Pulmonary artery endothelial cell (primary cell): ENCODE data around the gene STRA6. TPM values are rescaled to one million over a fixed set of nuclear protein-coding genes. Genes with fewer than 3 reads are reported as not detected.

Experiments used
- DNase-seq: peaks from one replicate; pipeline ENCODE4 v3.0.0-alpha.2; 2011; ENCODE audit warnings: low read depth, low spot score
- total RNA-seq: library from RNA; depleted of rRNA; stranded (reverse); fragments of >200 nt; gene quantifications from 2 replicates; pipeline ENCODE4 v1.2.3, GENCODE V29; 2014

The STRA6 gene
- total RNA-seq, 1 donor from 2014 or later = not detected

DNA sequence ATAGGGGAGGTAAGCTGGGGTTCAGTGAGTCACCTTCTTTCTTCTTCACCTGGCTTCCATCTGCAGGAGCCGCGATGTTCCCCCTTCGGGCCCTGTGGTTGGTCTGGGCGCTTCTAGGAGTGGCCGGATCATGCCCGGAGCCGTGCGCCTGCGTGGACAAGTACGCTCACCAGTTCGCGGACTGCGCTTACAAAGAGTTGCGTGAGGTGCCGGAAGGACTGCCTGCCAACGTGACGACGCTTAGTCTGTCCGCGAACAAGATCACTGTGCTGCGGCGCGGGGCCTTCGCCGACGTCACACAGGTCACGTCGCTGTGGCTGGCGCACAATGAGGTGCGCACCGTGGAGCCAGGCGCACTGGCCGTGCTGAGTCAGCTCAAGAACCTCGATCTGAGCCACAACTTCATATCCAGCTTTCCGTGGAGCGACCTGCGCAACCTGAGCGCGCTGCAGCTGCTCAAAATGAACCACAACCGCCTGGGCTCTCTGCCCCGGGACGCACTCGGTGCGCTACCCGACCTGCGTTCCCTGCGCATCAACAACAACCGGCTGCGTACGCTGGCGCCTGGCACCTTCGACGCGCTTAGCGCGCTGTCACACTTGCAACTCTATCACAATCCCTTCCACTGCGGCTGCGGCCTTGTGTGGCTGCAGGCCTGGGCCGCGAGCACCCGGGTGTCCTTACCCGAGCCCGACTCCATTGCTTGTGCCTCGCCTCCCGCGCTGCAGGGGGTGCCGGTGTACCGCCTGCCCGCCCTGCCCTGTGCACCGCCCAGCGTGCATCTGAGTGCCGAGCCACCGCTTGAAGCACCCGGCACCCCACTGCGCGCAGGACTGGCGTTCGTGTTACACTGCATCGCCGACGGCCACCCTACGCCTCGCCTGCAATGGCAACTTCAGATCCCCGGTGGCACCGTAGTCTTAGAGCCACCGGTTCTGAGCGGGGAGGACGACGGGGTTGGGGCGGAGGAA is 69.6 kb downstream of the STRA6 start:
- DNase-seq = no peak

DNA sequence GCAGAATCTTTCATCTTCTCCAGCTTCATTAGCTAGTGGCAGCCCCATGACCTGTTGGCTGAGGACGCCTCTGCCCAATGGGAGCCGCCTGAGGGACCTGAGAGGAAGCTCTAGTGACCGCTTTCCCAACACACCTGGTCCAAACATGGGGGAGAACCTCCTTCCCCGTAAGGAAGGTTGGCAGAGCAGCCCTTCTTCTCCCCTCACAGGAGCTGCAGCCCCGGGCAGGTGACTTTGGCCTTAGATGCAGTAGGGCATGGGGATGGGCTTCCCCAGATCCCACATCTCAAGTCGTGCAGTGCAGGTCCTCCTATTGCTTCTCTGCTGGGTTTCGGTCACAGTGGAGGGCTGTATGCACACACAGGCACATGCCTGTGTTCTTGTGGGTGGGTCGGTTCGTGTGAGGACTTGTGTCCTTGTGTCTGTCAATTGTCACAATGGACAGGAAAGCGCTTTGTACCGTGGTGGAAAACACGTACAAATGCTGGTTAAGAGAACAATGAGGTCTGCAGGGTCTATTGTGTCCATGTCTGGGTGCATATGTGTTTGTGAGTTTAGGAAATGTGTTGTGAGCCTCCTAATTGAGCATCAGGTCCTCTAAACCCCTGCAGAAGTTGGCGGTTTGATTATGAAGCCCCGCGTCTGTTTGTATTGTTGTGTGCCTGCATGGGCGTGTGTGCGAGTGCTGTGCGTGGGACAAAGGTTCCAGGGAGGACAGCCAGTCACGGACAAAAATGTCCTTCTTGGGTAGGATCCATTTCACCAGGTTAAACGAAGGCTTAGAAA is 70.8 kb downstream of the STRA6 start:
- DNase-seq = no peak

DNA sequence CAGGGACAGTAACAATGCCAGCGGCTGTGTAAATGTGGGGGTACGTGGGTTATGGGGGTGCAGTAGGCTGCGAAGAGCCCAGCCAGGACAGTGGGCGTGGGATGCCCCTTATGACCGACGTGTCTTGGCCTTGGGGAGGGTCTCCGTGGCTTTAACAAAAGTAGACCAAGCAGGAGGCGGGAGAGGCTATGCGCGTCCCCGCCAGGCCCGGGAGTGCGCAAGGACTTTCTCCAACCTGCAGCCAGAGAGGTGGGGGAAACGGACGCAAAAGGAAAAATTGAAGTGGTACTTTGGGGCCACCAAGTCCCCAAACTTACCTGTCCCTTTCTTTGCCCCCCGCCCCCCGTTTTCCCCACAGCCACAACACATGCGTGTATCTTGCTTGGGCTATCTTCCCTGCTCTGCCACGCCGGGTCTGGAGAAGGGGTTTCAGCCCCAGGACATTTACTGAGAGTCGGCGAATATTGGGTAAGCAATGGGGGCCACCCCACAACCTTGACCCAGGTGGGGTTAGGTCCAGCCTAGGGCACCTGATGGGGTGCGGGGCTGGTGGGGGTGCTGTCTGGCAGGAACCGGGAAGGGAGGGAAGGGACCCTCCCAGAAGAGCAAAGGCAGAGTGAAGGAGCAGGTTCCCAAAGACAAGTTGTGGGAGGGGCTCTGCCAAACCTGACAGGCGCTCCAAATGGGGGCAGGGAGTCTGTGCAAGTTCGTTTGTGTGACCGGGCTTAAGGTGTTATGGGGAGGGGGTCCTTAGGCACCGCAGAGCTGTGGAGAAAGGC is 71.5 kb downstream of the STRA6 start:
- DNase-seq = no peak

DNA sequence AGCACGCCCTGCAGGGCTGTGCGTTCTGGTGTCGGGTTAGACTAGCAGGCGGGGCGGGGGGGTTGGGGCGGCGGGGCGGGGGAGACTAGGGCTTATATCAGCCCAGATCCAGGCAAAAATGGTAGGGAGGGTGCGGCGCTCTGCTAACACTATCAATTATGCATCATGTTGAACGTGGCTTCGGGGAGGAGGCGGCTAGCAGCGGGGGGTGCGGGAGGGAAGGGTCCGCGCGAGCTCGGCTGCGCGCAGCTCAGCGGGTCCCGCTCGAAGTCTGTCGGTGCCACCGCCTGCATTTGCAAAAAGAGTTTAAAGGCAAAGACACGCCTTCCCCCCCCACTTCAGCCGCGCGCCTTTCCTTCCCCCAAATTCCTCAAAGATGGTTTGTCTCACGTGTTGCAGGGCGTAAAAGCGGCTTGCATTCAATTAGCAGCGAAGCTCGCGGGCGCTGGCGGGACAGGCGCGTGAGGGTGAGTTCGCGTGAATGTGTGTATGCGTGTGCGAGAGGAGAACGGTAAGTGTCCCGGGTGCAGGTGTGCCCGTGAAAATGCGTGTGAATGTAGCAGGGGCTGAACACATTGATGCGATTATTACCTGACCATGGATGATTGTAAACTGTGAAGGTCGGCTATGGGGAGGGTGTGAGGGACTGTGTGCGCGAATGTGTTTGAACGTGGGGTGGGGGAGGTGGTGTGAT is 72.3 kb downstream of the STRA6 start, which contains the start of gene ISLR2:
ISLR2 (plus strand) TSS at position 432 of the 694 bp plus-strand sequence. CDS start 2,169 bp downstream, outside the sequence.
- DNase-seq = no peak

DNA sequence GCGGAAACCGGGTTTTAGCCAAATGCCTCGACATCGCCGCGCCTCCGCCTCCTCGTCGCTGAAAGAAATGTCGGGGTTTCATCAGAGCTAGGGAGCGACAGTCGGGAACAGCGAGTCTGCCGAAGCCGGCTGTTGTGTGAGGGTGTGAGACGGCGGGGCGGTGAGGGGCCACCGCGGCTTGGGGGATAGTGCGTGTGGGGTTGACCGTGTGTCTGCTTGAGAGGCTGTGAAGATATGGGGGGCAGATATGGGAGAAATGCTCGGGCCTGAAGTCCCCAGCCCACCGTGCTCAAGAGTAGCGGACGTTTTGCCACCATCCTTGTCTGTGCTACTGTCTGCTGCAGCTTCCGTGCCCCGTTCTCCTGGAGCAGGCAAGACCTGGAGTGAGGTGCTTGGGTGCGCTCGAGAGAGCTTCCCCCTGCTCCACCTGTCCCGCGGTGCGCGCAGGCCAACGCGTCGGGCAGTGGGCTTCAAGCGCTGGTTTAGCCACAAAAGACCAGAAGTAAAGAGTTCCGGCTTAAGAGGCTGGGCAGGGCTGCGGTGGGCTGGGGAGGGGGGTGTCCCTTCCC is 72.9 kb downstream of the STRA6 start:
- no peak for DNase-seq

Other genes starting within 250 kb of the STRA6 start
- 9.1 and 14.8 TPM in 2 replicates for gene STOML1, start 210.5 kb downstream of the STRA6 start, total RNA-seq
- 28.4 and 30.4 TPM in 2 replicates for gene PML, start 208.1 kb downstream of the STRA6 start, total RNA-seq
- gene GOLGA6A, start 120.2 kb downstream of the STRA6 start, total RNA-seq = not detected in 2 replicates
- not detected in 2 replicates for gene ISLR2, start 72.2 kb downstream of the STRA6 start, total RNA-seq
- not detected in 2 replicates for gene ISLR, start 29.1 kb downstream of the STRA6 start, total RNA-seq
- gene CCDC33, start 33.5 kb upstream of the STRA6 start, total RNA-seq = not detected in 2 replicates
- gene CYP11A1, start 164.9 kb upstream of the STRA6 start, total RNA-seq = not detected in 2 replicates
- gene SEMA7A, start 231.2 kb upstream of the STRA6 start, total RNA-seq = 0.73 and 1.3 TPM in 2 replicates